VCaP (cell line): ENCODE data around the gene SPOUT1.

Experiments
- H3K27ac ChIP-seq: fragments of 450-650 bp; 2 replicates; pipeline ENCODE4 v1.5.1; 2017
- TF ChIP-seq, protein P1 (sequence below): fragments of 450-650 bp; conservative IDR thresholded peaks from 2 replicates; pipeline ENCODE4 v1.5.1; 2017; ENCODE audit warnings: mild to moderate bottlenecking, moderate library complexity

The SPOUT1 gene

DNA sequence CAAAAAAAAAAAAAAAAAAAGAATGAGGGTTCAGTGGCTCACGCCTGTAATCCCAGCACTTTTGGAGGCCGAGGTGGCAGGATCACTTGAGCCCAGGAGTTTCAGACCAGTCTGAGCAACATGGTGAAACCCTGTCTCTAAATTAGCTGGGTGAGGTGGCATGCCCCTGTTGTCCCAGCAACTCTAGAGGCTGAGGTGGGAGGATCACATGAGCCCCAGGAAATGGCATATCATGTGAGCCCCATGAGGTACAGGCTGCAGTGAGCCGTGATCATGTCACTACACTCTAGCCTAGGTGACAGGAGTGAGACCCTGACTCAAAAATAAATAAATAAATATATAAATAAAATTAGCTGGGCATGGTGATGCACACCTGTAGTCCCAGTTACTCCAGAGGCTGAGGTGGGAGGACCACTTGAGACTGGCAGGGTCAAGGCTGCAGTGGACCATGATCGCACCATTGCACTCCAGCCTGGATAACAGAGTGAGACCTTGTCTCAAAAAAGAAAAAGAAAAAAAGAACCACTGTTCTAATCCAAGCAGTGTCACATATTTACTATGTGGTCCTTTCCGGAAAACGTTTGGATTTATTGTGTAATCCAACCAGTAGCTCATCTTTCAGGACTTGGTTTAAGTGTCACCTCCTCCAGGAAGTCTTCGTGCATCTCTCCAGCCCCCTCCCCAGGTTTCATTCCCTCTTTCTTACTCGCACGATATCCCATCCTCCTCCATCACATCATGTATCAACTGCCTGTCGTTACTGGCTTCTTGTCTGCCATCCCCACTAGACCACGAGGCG is 12.3 kb upstream of the SPOUT1 start:
- no peak overlapping the region for H3K27ac ChIP-seq
- TF ChIP-seq, protein P1, sequence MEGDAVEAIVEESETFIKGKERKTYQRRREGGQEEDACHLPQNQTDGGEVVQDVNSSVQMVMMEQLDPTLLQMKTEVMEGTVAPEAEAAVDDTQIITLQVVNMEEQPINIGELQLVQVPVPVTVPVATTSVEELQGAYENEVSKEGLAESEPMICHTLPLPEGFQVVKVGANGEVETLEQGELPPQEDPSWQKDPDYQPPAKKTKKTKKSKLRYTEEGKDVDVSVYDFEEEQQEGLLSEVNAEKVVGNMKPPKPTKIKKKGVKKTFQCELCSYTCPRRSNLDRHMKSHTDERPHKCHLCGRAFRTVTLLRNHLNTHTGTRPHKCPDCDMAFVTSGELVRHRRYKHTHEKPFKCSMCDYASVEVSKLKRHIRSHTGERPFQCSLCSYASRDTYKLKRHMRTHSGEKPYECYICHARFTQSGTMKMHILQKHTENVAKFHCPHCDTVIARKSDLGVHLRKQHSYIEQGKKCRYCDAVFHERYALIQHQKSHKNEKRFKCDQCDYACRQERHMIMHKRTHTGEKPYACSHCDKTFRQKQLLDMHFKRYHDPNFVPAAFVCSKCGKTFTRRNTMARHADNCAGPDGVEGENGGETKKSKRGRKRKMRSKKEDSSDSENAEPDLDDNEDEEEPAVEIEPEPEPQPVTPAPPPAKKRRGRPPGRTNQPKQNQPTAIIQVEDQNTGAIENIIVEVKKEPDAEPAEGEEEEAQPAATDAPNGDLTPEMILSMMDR = no peak

DNA sequence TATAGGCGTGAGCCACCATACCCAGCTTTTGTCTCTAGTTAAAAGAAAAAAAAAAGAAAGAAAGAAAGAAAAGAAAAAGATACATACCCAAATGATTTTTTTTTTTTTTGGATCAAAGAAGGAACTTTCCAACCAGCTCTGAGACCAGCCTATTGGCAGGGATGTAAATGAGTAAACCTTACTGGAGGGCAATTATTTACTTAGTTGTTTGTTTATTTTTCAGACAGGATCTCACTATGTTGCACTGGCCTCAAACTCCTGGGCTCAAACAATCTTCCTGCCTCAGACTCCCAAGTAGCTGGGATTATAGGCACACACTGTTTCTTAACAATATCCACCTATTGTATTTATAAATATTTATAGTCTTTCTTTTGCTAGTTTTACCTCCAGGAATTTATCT is 10.9 kb upstream of the SPOUT1 start:
- TF ChIP-seq, protein P1 = no peak
- H3K27ac ChIP-seq = no peak overlapping the region

DNA sequence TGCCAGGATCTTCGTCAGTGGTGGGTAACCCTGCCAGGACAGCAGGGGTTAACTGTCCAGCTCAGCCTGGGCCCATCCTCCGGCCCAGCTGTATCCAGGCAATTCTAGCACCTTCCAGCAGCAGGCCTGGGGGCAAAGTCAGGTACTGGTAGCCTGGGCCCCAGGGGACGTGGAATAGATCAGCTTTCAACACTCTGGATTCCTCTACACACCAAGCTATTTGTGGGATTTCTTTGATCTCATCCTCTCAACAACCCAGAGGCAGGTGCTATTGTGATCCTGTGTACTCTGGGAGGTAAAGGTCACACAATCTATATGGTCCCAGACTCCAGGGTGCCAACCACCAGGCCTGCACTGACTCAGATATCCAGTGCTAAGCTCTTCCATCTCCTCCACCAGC is 8.7 kb upstream of the SPOUT1 start:
- H3K27ac ChIP-seq = no peak overlapping the region
- TF ChIP-seq, protein P1 = no peak

DNA sequence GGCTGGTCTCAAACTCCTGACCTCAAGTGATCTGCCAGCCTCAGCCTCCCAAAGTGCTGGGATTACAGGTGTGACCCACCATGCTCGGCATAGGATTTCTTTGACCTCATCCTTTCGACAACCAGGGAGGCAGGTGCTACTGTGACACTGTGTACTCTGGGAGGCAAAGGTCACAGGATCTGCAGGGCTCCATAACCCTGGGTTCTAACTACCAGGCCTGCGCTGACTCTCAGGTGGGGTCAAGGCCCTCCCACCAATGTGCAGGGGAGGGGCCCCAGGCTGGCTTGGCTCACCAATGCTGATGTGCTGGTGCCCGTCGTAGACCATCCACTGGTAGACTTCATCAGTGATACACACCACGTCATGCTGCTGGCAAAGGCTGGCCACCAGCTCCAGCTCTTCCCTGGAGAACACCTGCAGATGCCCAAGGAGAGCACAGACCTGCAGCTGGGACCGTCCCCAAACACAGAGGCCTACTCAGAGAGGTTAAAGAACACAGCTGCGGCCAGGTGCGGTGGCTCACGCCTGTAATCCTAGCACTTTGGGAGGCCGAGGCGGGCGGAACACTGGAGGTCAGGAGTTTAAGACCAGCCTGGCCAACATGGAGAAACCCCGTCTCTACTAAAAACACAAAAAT is 7.0 kb upstream of the SPOUT1 start:
- TF ChIP-seq, protein P1 = no peak
- H3K27ac ChIP-seq = no peak overlapping the region

DNA sequence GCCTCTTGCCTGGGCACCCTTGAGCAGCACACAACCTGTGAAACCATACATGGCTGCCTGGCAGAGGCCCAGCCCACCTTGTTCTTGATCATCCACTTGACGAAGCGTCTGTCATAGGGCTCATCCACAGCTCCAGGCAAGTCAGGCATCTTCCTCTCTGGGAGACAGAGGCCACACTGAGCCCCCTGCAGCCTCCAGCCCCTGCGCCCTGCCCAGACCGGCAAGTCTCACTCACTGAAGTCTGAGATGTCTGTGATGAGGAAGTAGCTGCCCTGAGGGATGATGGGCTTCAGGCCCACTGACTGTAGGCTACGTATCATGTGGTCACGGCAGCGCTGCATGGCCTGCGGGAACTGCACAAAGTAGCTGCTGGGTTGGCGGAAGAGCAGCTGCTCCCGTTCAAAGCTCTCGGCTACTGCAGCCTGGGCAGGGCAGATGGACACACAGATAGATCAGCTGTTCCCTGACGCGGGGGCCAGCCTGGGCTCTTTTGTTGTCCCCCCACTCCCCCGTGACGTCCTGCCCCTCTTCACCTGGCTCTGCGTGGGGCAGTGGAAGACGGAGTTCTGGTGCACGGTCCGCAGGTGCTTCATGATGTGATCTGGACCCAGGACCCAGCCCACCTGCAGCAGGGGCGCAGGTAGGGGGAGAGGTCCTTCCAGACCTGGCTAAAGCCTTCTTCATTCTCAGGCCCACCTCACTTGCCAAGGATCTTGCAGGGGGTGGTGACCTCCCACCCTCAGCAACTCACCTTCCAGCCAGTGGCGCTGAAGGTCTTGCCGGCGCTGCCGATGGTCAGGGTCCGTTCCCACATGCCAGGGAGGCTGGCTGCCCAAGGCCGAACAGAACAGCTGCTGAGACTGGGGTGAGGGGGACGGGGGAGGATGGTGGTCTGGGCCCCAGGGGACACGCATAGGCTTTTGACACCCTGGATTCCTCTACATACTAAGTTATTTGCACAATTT is 5.9 kb upstream of the SPOUT1 start:
- TF ChIP-seq, protein P1 = no peak
- H3K27ac ChIP-seq = no peak overlapping the region

DNA sequence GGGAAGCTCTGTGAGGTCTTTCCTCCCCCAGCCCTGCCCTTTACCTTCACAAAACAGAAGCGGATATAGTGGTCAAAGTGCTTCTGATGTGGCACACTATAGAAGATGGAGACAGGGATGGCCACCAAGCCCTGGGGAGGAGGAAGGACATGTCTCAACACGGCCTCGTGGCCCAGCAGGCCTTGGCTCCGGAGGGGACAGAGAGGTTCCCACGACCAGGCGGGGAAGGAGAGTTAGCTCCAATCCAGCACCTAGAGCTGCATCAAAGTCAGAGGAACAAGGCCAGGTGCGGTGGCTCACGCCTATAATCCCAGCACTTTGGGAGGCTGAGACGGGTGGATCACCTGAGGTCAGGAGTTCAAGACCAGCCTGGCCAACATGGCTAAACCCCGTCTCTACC is 4.1 kb upstream of the SPOUT1 start:
- H3K27ac ChIP-seq = no peak overlapping the region
- TF ChIP-seq, protein P1 = no peak
